Measurements from ENCODE around the gene GADL1.

- TF ChIP-seq REST (IDR thresholded peaks at IDR 0.05; ENCODE audit: low read depth), result no peak
- TF ChIP-seq EGR1 (IDR thresholded peaks at IDR 0.05; ENCODE audit: low read depth), result no peak
- TF ChIP-seq POLR2A (IDR thresholded peaks at IDR 0.05; ENCODE audit: borderline replicate concordance, extremely low read depth, insufficient read depth, insufficient read length), result no peak
- no peak for TF ChIP-seq CTCF (IDR thresholded peaks at IDR 0.05 in 2 of 3, conservative IDR thresholded peaks at IDR 0.05 in 1 of 3; ENCODE audit: borderline replicate concordance in 1 of 3, insufficient read depth in 1 of 3, low read depth in 2 of 3, low read length in 2 of 3)
- TF ChIP-seq ZNF274 (IDR thresholded peaks at IDR 0.05; ENCODE audit: low read depth, low read length), result no peak
- TF ChIP-seq SIN3A (IDR thresholded peaks at IDR 0.05; ENCODE audit: low read depth), result no peak
- no peak for TF ChIP-seq MAX (IDR thresholded peaks at IDR 0.05)
- no peak for TF ChIP-seq RAD21 (IDR thresholded peaks at IDR 0.05; ENCODE audit: low read depth)
- no peak for TF ChIP-seq POLR2AphosphoS5 (IDR thresholded peaks at IDR 0.05; ENCODE audit: low read depth, low read length)
These were observed 209.2 kb downstream of the GADL1 start for GRCh38 chr3:30685267-30685667.
